HepG2 (cell line): Measurements from ENCODE around the gene PCDHGB1. TPM values are rescaled to one million over a fixed set of nuclear protein-coding genes. Genes with fewer than 3 reads are reported as not detected.
"Not testable (repeated sequence)": the region's sequence is repeated elsewhere in the genome, so short reads cannot be mapped to it uniquely, and the experiment has no call there.

Source experiments
- ATAC-seq: fragments of 200-7000 bp; cut with Tn5 transposase; 3 replicates; pipeline ENCODE4 v1.9.1; 2020; ENCODE audit warnings: mild to moderate bottlenecking, moderate library complexity
- BruUV-seq: library from RNA; stranded (reverse); fragments of 400-500 nt; replicated peaks from 2 replicates; lab custom pipeline; 2021; lab: Mats Ljungman, UMichigan
- CTCF ChIA-PET: fragments of 300-600 bp; formaldehyde crosslinking; extraction: SDS; loops from one replicate; lab custom pipeline; 2021; ENCODE audit warnings: low total read pairs, inconsistent platforms, low intra/inter-chr PET ratio; lab: Yijun Ruan, JAX
- POLR2A ChIA-PET: fragments of 350-600 bp; sonication (Branson Sonifier 250); formaldehyde crosslinking; loops from one replicate; lab custom pipeline; 2020; ENCODE audit warnings: antibody characterized with exemption, inconsistent platforms; lab: Yijun Ruan, JAX
- DNase-seq: peaks from one replicate; pipeline ENCODE4 v3.0.0-alpha.2; 2015; ENCODE audit warnings: low spot score
- FAIRE-seq: peaks from 3 replicates; lab custom pipeline; 2011; peaks lifted over from hg19 to GRCh38; lab: Jason Lieb, UNC
- H2AFZ ChIP-seq: one replicate; pipeline ENCODE4 v1.6.1; 2011; ENCODE audit warnings: low read length, inconsistent platforms
- H3K27ac ChIP-seq: fragments of 300-600 bp; 3 replicates; pipeline ENCODE4 v1.8.0; 2011; ENCODE audit warnings: mixed run types, mild to moderate bottlenecking, mixed read lengths, low read length, inconsistent platforms; ENCODE audit not compliant: insufficient read depth; ENCODE audit errors: extremely low read length
- H3K27me3 ChIP-seq, 2 experiments: fragments of 200-600 bp in 1 of 2; 2 replicates in 1 of 2; 3 replicates in 1 of 2; pipeline versions ENCODE4 v1.6.0 to v1.8.0; 2011; ENCODE audit warnings: low read length in 2 of 2, mild to moderate bottlenecking in 2 of 2, moderate library complexity in 2 of 2, inconsistent platforms in 1 of 2; ENCODE audit not compliant: insufficient read depth in 2 of 2, control insufficient read depth in 1 of 2
- H3K36me3 ChIP-seq, 2 experiments: fragments of 200-600 bp in 1 of 2; replicated peaks in 1 of 2; 2 replicates in 1 of 2; 3 replicates in 1 of 2; pipeline versions ENCODE4 v1.5.1 to v1.8.0; 2011; ENCODE audit warnings: low read length in 2 of 2, inconsistent platforms in 1 of 2; ENCODE audit not compliant: insufficient read depth in 2 of 2, control insufficient read depth in 1 of 2
- H3K4me1 ChIP-seq: 2 replicates; pipeline ENCODE4 v1.5.1; 2012; ENCODE audit warnings: low read length, inconsistent platforms; ENCODE audit not compliant: insufficient read depth
- H3K4me2 ChIP-seq: 2 replicates; pipeline ENCODE4 v1.6.0; 2011; ENCODE audit warnings: low read depth, low read length, inconsistent platforms
- H3K4me3 ChIP-seq, 3 experiments: fragments of 200-600 bp in 1 of 3; sonication (generic), shearing (Covaris generic) in 1 of 3; replicated peaks in 1 of 3; 2 replicates each; pipeline ENCODE4 v1.5.1; 2011 to 2016; ENCODE audit warnings: low read length in 3 of 3, inconsistent platforms in 2 of 3, low read depth in 2 of 3, mild to moderate bottlenecking in 2 of 3, control low read depth in 1 of 3, mixed read lengths in 1 of 3; ENCODE audit not compliant: insufficient read depth in 1 of 3
- H3K79me2 ChIP-seq: one replicate; pipeline ENCODE4 v1.6.1; 2011; ENCODE audit warnings: low read length, inconsistent platforms; ENCODE audit not compliant: insufficient read depth
- H3K9ac ChIP-seq: 2 replicates; pipeline ENCODE4 v1.6.0; 2011; ENCODE audit warnings: mild to moderate bottlenecking, low read depth, low read length, inconsistent platforms; ENCODE audit not compliant: insufficient read depth
- H3K9me3 ChIP-seq: 2 replicates; pipeline ENCODE4 v1.5.1; 2012; ENCODE audit warnings: mild to moderate bottlenecking, low read length
- H4K20me1 ChIP-seq: 2 replicates; pipeline ENCODE4 v1.6.0; 2011; ENCODE audit warnings: inconsistent platforms, mild to moderate bottlenecking, low read length, moderate library complexity; ENCODE audit not compliant: insufficient read depth
- SAFB2 ChIP-seq: sonication (generic); formaldehyde crosslinking; IDR thresholded peaks from 2 replicates; pipeline ENCODE4 v1.5.1; 2020; ENCODE audit warnings: missing genetic modification reagents, low read depth, mild to moderate bottlenecking, borderline replicate concordance
- ZNF557 ChIP-seq: sonication (generic); formaldehyde crosslinking; IDR thresholded peaks from 2 replicates; pipeline ENCODE4 v1.4.0; 2020; ENCODE audit warnings: missing genetic modification reagents
- ZSCAN9 ChIP-seq: IDR thresholded peaks from 2 replicates; pipeline ENCODE4 v1.6.1; 2016; ENCODE audit warnings: borderline replicate concordance
- WGBS: methylation state at CpG from one replicate; pipeline ENCODE4 v1.1.6; 2017; ENCODE audit warnings: low lambda C conversion rate; 5-methylcytosine and 5-hydroxymethylcytosine counted together
- in situ Hi-C: cut with HindIII; loops from 2 replicates; pipeline ENCODE4 v1.10.0; 2017; ENCODE audit warnings: low pct_unique_long_range_greater_than_20kb; ENCODE audit not compliant: extremely low pct_ligation_motif_present
- intact Hi-C: fragments of 100-400 bp; cut with micrococcal nuclease; formaldehyde crosslinking; loops from one replicate; pipeline ENCODE4 v1.10.0; 2022; ENCODE audit not compliant: unreplicated experiment
- polyA plus RNA-seq, 8 experiments: library from polyadenylated mRNA; depleted of rRNA in 3 of 8; stranded (reverse) in 7 of 8; unstranded in 1 of 8; fragments of >200 nt; fragmentation: Illumina TruSeq in 4 of 8; extraction: Trizol in 4 of 8; gene quantifications; 2 replicates each; pipeline versions ENCODE4 v1.2.1 to v1.2.3, GENCODE V29; 2011 to 2016; ENCODE audit warnings: low read depth in 4 of 8, missing spikeins in 1 of 8, mixed read lengths in 1 of 8; ENCODE audit not compliant: insufficient read depth in 1 of 8
- total RNA-seq, 5 experiments: library from RNA; depleted of rRNA; stranded (reverse); fragments of >200 nt; fragmentation: Illumina TruSeq; extraction: Trizol; gene quantifications; 2 replicates each; pipeline ENCODE4 v1.2.3, GENCODE V29; 2016; ENCODE audit warnings: low read depth in 1 of 5

PCDHGB1 gene
- total and polyA plus RNA-seq, 2 of the 13 experiments (the other 11 are each of a cell fraction or from before 2014, with no cell fraction given) = 1.0 to 2.6 TPM

- ATAC-seq (no peak), FAIRE-seq (no peak), DNase-seq (no peak)
- H3K36me3 ChIP-seq = no peaks in the 10 kb centered on the region
- no TSS peak for BruUV-seq
- intact Hi-C loops (no loop called here), in situ Hi-C loops (no loop called here)
- H3K9ac ChIP-seq = no peak overlapping the region
- ChIA-PET POLR2A (no interaction called here), CTCF (no interaction called here)
- H3K4me1 ChIP-seq = no peaks in the 10 kb centered on the region
- H3K27me3 ChIP-seq = no peaks in the 10 kb centered on the region; a peak in 1 of 5 replicates
- H2AFZ ChIP-seq = no peak overlapping the region
- no peak overlapping the region for H3K4me2 ChIP-seq
- 75% methylated on average over 20 of the region's 20 CpGs for WGBS
- no peak overlapping the region for H3K27ac ChIP-seq
- H3K79me2 ChIP-seq = no peaks in the 10 kb centered on the region
- TF ChIP-seq SAFB2 (CRISPR knock-in tag) (no peak), ZNF557 (CRISPR knock-in tag) (no peak), ZSCAN9 (no peak)
- no peaks in the 10 kb centered on the region for H4K20me1 ChIP-seq
- peaks cover 22% of the 10 kb centered on the region for H3K9me3 ChIP-seq
- H3K4me3 ChIP-seq = no peak overlapping the region
Observed at GRCh38 chr5:141345327-141345726, 4.6 kb upstream of the PCDHGB1 start.

GRCh38 chr5:141346017-141346416, 3.9 kb upstream of the PCDHGB1 start:
- H3K4me3 ChIP-seq, intact Hi-C loops, H3K4me2 ChIP-seq, H4K20me1 ChIP-seq, FAIRE-seq, ATAC-seq, DNase-seq, in situ Hi-C loops, BruUV-seq, H3K79me2 ChIP-seq, H2AFZ ChIP-seq, H3K4me1 ChIP-seq, CTCF ChIA-PET, H3K27ac ChIP-seq, H3K9ac ChIP-seq, H3K36me3 ChIP-seq, POLR2A ChIA-PET, H3K27me3 ChIP-seq: not testable (repeated sequence)
- 76% methylated on average over 7 of the region's 35 CpGs for WGBS
- peaks cover 24% of the 10 kb centered on the region for H3K9me3 ChIP-seq
